Subcutaneous adipose tissue (tissue), 4 donors: Measurements from ENCODE around the gene KANSL2. TPM values are rescaled to one million over a fixed set of nuclear protein-coding genes. Genes with fewer than 3 reads are reported as not detected.

Experiments
- CTCF ChIP-seq: fragments of 450-650 bp; IDR thresholded peaks from one replicate; pipeline ENCODE4 v1.5.1; 2016; ENCODE audit warnings: low read depth, mild to moderate bottlenecking, control low read depth, antibody characterized with exemption, moderate library complexity
- total RNA-seq, 4 donors: library from RNA; depleted of rRNA; stranded (reverse); fragments of >200 nt; gene quantifications; one replicate each; pipeline ENCODE4 v1.1.0, GENCODE V29; 2016

The KANSL2 gene
- total RNA-seq, 4 donors from 2014 or later, result 31.1 to 61.6 (median 39.0) TPM

- TF ChIP-seq CTCF, result no peak
Measured at GRCh38 chr12:48696626-48697025, 14.6 kb upstream of the KANSL2 start.

GRCh38 chr12:48695859-48696258 is 13.8 kb upstream of the KANSL2 start:
- no peak for TF ChIP-seq CTCF

GRCh38 chr12:48694038-48694437 is 12.0 kb upstream of the KANSL2 start:
- TF ChIP-seq CTCF, result no peak

- no peak for TF ChIP-seq CTCF
Measured at GRCh38 chr12:48693572-48693971, 11.5 kb upstream of the KANSL2 start.

- TF ChIP-seq CTCF, result no peak
Measured at GRCh38 chr12:48691826-48692487, 9.9 kb upstream of the KANSL2 start.

GRCh38 chr12:48690990-48691389 is 9.0 kb upstream of the KANSL2 start:
- no peak for TF ChIP-seq CTCF

GRCh38 chr12:48690436-48690835 is 8.4 kb upstream of the KANSL2 start:
- no peak for TF ChIP-seq CTCF
